NCI-H526 (cell line): ENCODE measurements around the gene CXorf66.
"Not testable (repeated sequence)": the region's sequence is repeated elsewhere in the genome, so short reads cannot be mapped to it uniquely, and the experiment has no call there.

ENCODE experiments used
- DNase-seq, 2 experiments: peaks; one replicate each; lab custom pipeline; 2025; lab: John Stamatoyannopoulos, UW

The CXorf66 gene

DNA sequence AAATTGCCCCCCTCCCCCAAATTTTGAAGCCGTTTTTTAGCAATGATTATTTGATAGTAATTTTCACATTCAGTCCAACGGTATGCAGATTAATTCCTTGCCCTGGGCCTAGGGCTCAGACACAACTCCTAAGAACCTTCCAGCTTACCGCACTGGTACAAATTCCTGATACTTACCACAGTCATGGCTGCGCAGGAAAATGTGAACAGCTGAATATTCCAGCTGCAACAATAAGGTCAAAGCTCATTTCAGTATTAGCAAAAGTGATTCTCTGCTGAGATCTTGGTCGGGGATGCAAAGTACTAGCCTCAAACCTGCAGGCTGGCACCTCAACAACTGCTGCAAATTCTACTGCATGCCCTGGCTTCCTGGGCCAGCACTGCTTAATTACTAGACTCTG is 35.4 kb downstream of the CXorf66 start:
- peak in 1 of 2 experiments; percentile 26 for DNase-seq

- no peak for DNase-seq
Measured at GRCh38 chrX:139924696-139925095, 40.6 kb downstream of the CXorf66 start.

DNA sequence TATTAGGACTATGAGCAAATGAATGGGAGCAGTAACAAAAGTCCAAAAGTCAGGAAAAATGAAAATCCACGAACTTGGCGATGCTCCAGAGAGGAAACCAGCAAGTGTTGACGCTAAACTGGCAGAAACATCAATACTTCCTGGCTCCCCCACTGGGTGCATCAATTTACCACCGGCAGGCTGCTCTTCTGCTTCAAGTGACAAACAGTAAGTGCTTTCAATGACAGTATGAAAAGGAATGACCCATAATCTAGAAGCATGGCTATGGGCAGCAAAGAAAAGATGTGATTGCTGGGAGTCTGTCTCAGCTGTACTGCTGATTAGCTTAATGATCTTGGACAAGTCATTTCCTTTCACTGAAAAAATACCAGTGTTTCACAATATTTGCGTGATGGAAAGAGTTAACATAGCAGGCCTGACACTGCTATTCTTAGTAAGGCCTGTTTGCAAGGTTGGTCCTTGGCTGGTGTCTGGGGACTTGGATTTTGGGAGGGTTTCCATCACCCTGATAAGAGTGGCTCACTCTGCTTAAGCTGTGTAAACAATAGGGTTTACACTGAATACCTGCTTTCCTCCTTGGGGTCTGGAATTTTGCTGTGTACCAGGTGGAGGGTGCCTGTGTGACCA is 41.1 kb downstream of the CXorf66 start:
- no peak for DNase-seq

DNA sequence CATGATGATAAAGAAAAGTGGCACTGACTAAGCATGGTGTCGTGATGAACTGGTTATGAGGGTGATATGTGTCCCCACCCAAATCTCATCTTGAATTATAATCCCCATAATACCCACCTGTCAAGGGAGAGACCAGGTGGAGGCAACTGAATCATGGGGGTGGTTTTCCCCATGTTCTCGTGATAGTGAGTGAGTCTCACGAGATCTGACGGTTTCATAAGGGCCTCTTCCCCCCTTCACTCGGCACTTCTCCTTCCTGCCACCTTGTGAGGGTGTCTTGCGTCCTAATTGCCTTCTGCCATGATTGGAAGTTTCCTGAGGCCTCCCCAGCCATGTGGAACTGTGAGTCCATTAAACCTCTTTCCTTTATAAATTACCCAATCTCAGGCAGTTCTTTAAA is 44.2 kb downstream of the CXorf66 start:
- not testable (repeated sequence) for DNase-seq

DNA sequence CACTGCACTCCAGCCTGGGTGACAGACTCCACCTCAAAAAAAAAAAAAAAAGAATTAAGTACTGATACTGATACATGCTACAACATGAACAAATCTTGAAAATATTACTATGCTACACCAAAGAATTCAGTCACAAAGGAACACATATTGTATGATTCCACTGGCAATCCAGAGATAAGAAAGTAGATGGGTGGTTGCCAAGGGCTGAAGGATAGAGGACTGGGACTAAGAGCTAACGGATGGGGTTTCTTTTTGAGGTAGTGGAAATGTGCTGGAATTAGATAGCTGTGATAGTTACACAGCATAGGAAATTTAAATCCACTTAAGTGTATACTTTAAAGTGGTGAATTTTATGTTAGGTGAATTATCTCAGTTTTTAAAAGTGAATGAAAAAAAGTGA is 45.0 kb downstream of the CXorf66 start:
- no peak for DNase-seq

- DNase-seq = no peak
Measured at GRCh38 chrX:139914421-139914820, 50.9 kb downstream of the CXorf66 start.

GRCh38 chrX:139909712-139910111 is 55.6 kb downstream of the CXorf66 start:
- no peak for DNase-seq

DNA sequence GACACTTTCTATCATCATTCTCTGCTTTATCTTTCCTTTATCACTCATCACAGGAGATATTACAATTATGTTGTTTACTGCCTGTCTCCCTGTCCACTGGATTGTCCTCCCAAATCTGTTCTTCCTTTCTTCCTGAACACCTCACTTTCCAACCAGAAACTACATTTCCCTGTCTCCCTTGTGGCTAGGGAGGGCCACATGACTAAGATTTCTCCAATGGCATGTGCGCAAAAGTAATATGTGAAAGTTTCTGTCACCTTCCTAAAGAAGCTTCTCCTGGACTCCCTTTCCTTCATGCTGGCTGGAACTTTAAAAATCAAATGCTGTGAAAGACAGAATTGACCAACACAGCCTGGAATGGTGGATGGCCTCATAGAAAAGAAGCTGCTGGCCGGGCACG is 58.2 kb downstream of the CXorf66 start:
- no peak for DNase-seq

GRCh38 chrX:139905743-139906142 is 59.6 kb downstream of the CXorf66 start:
- DNase-seq = no peak
